Choroid plexus epithelial cell (primary cell): ENCODE measurements around the gene L3MBTL4.

ENCODE experiments used
- DNase-seq: peaks from one replicate; pipeline ENCODE4 v3.0.0-alpha.2; 2010; ENCODE audit warnings: low read depth
- H3K4me3 ChIP-seq: 2 replicates; pipeline ENCODE4 v1.5.1; 2011; ENCODE audit warnings: low read depth, mild to moderate bottlenecking, control low read depth, low read length, moderate library complexity
- CTCF ChIP-seq: conservative IDR thresholded peaks from 2 replicates; pipeline ENCODE4 v1.5.1; 2011; ENCODE audit warnings: low read depth, mild to moderate bottlenecking, control low read depth, inconsistent platforms, low read length, moderate library complexity

The L3MBTL4 gene

DNA sequence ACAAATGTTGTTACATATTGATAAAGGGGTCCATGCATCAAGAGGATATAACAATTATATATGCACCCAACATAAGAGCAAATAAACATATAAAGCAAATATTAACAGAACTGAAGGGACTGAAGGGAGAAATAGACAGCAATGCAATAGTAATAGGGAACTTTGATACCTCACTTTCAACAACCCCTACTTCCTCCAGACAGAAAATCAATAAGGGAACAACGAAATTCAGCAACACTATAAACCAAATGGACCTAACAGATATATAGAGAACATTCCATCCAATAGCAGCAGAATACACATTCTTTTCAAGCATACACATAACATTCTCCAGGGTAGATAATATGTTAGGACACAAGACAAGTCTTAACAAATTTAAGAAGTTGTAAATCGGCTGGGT lies 71.7 kb downstream of the L3MBTL4 start:
- DNase-seq, result no peak
- H3K4me3 ChIP-seq, result no peak overlapping the region
- TF ChIP-seq CTCF, result no peak

DNA sequence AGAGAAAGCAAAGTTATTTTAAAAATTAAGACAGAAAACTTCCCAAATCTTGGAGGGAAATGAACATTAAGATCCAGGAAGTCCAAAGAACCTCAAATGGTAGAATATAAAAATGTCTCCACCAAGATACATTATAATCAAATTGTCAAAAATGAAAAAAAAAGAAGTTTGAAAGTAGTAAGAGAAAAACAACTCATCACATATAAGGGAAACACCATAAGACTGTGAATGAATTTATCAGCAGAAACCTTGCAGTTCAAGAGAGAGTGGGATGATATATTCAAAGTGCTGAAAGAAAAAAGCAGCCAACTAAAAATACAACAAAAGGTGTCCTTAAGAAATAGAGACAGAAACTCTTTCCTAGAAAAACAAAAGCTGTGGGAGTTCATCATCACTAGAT lies 73.0 kb downstream of the L3MBTL4 start:
- H3K4me3 ChIP-seq, result no peak overlapping the region
- DNase-seq, result no peak
- TF ChIP-seq CTCF, result no peak

DNA sequence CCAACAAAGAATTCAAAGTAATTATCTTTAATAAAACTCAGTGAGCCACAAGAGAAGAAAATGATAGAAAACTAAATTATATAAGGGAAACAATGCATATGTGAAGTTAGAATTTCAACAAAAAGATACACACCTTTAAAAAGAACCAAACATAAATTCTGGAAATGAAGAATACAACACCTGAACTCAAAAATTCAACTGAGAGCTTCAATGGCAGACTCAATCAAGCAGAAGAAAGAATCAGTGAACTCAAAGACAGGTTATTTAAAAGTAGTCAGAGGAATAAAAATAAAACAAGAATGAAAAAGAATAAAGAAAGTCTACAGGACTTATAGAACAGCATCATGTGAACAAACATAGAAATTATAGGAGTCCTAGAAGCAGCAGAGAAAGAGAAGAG lies 73.4 kb downstream of the L3MBTL4 start:
- no peak for DNase-seq
- TF ChIP-seq CTCF, result no peak
- no peak overlapping the region for H3K4me3 ChIP-seq

DNA sequence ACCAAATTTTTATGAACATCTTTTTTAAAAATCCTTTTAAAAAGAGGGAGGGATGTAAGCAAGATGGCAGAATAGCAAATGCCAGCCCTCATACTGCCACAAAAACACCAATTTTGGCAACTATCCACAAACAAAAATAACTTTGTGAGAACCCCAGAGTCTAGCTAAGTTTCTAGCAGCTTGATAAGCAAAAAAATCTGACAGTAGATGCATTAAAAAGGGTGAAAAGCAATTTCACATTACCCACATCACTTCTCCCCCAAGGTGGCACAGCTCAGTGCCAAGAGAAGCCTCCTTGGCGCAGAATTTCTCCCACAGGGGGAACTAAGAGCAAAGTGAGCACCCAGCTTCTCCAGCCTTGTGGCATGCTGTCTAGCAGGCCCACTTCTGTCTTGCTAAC lies 74.6 kb downstream of the L3MBTL4 start:
- TF ChIP-seq CTCF, result no peak
- DNase-seq, result no peak
- H3K4me3 ChIP-seq, result no peak overlapping the region

GRCh38 chr18:6336239-6336638 lies 78.5 kb downstream of the L3MBTL4 start:
- H3K4me3 ChIP-seq, result no peak overlapping the region
- TF ChIP-seq CTCF, result no peak
- no peak for DNase-seq

GRCh38 chr18:6333981-6334380 lies 80.7 kb downstream of the L3MBTL4 start:
- no peak for TF ChIP-seq CTCF
- no peak overlapping the region for H3K4me3 ChIP-seq
- no peak for DNase-seq

GRCh38 chr18:6331872-6332271 lies 82.8 kb downstream of the L3MBTL4 start:
- no peak for TF ChIP-seq CTCF
- DNase-seq, result no peak
- H3K4me3 ChIP-seq, result no peak overlapping the region
